ENCODE results near the gene ACVR2B.
A peak's percentile ranks its signal among the peaks of the same experiment; 100 is the strongest.

ACVR2B gene

GRCh38 chr3:38457111-38458003, 3.7 kb downstream of the ACVR2B start:
- no peak for FAIRE-seq

GRCh38 chr3:38458796-38459498, 5.3 kb downstream of the ACVR2B start:
- no peak for FAIRE-seq
- DNase-seq (ENCODE audit: insufficient read length, low spot score), result no peak

More at GRCh38 chr3:38457111-38458003, 3.7 kb downstream of the ACVR2B start:
- no peak for DNase-seq (ENCODE audit: insufficient read length, low spot score)

GRCh38 chr3:38459499-38460048, 5.9 kb downstream of the ACVR2B start:
- FAIRE-seq, result no peak
- no peak for DNase-seq (ENCODE audit: insufficient read length, low spot score)

- no peak for DNase-seq (ENCODE audit: insufficient read length, low spot score)
- no peak for FAIRE-seq
Measured at GRCh38 chr3:38460377-38461270, 6.9 kb downstream of the ACVR2B start.

- DNase-seq (ENCODE audit: insufficient read length, low spot score), result no peak
- no peak for FAIRE-seq
Measured at GRCh38 chr3:38465588-38466154, 12.0 kb downstream of the ACVR2B start.

- no peak for DNase-seq (ENCODE audit: insufficient read length, low spot score)
- FAIRE-seq, result no peak
Measured at GRCh38 chr3:38468765-38469164, 15.1 kb downstream of the ACVR2B start.

- FAIRE-seq, result no peak
Measured at GRCh38 chr3:38469852-38470251, 16.2 kb downstream of the ACVR2B start.

GRCh38 chr3:38471260-38471857, 17.7 kb downstream of the ACVR2B start:
- DNase-seq (ENCODE audit: insufficient read length, low spot score) (no peak), FAIRE-seq (no peak)

More at GRCh38 chr3:38469852-38470251, 16.2 kb downstream of the ACVR2B start:
- no peak for DNase-seq (ENCODE audit: insufficient read length, low spot score)

- no peak for DNase-seq (ENCODE audit: insufficient read length, low spot score)
- FAIRE-seq, result no peak
Measured at GRCh38 chr3:38472342-38472741, 18.7 kb downstream of the ACVR2B start.

GRCh38 chr3:38473229-38473628, 19.5 kb downstream of the ACVR2B start:
- DNase-seq (ENCODE audit: insufficient read length, low spot score) (no peak), FAIRE-seq (no peak)

- DNase-seq (ENCODE audit: insufficient read length, low spot score), result no peak
Measured at GRCh38 chr3:38474928-38475605, 21.4 kb downstream of the ACVR2B start.

GRCh38 chr3:38475716-38476115, 22.0 kb downstream of the ACVR2B start:
- FAIRE-seq (no peak), DNase-seq (ENCODE audit: insufficient read length, low spot score) (no peak)

More at GRCh38 chr3:38474928-38475605, 21.4 kb downstream of the ACVR2B start:
- no peak for FAIRE-seq

GRCh38 chr3:38476157-38476756, 22.6 kb downstream of the ACVR2B start:
- FAIRE-seq, result no peak
- DNase-seq (ENCODE audit: insufficient read length, low spot score), result no peak

GRCh38 chr3:38477057-38477820, 23.5 kb downstream of the ACVR2B start:
- FAIRE-seq (no peak), DNase-seq (ENCODE audit: insufficient read length, low spot score) (no peak)

GRCh38 chr3:38477839-38478450, 24.3 kb downstream of the ACVR2B start:
- DNase-seq (ENCODE audit: insufficient read length, low spot score) (no peak), FAIRE-seq (no peak)

- FAIRE-seq (no peak), DNase-seq (ENCODE audit: insufficient read length, low spot score) (no peak)
Measured at GRCh38 chr3:38478901-38479300, 25.2 kb downstream of the ACVR2B start.

- DNase-seq (ENCODE audit: insufficient read length, low spot score) (peak; percentile 59), FAIRE-seq (peak; percentile 80)
Measured at GRCh38 chr3:38479431-38480092, 25.9 kb downstream of the ACVR2B start.

Measured in GM19239 (cell line).